Measurements from ENCODE around the gene KLK2.
"Not testable (repeated sequence)": the region's sequence is repeated elsewhere in the genome, so short reads cannot be mapped to it uniquely, and the experiment has no call there.

KLK2 gene

DNA sequence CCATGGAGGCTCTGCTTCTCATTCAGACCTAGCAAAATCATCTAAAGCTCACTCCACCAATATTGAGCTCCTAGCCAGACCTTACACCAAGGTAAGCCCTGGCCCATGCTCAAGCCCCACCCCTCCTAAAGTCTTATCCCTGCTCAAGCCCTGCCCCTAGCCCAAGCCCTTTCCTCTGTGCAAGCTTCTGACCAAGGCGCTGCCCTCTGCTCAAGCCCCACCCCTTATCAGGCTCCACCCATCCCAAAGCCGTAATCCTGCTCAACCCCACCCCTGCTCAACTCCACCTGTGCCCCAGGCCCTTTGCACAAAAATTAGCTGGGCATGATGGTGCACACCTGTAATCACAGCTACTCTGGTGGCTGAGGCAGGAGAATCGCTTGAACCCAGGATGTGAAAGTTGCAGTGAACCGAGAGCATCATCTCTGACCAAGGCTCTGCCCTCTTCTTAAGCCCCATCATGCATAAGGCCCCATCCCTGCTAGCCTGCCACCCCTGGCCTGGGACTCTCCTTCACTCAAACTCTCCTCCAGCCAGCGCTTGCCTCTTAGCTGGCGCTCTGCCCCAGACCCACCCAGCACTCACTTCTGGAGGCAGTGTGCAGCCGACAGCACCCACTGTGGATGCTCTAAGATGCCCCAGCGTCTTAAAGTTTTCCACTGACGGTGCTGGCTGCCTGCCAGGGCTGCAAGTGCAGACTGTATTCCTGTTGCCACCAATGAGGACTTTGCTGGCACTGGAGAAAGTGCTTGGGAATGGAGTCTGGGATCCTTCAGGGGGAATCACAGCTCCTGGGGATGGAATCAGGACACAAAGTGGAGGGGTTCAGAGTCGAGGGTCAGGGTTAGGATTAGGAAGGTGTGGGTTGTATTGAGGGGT lies 21.5 kb downstream of the KLK2 start:
- no peak for DNase-seq (ENCODE audit: low read depth)

DNA sequence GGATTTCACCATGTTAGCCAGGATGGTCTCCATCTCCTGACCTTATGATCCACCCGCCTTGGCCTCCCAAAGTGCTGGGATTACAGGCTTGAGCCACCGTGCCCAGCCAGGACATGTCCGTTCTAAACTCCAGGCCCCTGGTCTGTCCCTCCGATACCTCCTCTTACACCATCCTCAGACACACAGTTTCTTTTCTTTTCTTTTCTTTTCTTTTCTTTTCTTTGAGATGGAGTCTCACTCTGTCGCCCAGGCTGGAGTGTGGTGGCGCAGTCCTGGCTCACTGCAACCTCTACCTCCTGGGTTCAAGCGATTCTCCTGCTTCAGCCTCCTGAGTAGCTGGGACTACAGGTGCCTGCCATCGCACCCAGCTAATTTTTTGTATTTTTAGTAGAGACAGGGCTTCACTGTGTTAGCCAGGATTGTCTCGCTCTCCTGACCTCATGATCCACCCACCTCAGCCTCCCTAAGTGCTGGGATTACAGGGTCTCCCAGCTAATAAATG lies 22.9 kb downstream of the KLK2 start:
- DNase-seq (ENCODE audit: low read depth), result not testable (repeated sequence)

DNA sequence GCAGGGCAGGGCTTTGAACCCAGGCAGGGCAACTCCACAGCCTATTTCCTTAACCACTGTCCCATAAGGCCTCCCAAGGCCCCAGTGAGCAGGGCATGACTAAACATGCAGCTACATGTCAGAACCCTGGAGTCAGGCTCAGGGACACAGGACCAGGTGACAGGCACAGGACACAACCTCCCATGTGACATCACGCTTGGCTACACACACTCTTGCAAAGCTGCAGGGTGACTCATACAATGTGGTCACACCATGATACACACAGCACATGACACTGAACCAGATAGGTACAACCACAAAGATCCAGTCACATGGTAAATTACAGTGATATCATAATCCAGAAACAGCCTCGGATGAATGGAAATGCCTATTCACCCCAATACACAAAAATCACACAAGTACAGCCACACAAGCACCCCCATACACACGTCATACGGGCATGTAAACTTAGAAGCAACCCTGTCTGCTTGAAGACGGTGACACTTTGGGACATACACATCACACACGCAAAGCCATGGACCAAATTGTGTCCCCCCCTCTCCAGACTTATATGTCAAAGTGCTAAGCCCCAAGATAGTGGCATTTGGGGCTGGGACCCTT lies 23.5 kb downstream of the KLK2 start:
- no peak for DNase-seq (ENCODE audit: low read depth)

DNA sequence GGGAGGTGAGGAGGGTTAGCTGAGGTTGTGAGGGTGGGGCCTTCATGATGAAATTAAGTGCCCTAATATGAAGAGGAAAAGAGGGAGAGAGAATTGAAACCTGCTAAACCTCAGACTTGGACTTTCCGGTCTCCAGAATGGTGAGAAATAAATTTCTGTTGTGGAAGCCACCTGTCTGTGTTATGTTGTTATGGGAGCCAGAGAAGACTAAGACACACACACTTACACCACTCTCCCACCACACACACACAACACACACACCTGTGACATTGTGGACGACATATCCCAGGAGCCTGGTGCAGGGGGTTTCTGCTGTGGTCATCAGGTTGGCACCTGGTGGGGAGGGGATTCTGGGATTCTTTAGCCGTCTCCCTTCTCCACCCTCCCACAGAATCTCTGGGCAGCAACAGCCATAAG lies 24.0 kb downstream of the KLK2 start:
- no peak for DNase-seq (ENCODE audit: low read depth)

DNA sequence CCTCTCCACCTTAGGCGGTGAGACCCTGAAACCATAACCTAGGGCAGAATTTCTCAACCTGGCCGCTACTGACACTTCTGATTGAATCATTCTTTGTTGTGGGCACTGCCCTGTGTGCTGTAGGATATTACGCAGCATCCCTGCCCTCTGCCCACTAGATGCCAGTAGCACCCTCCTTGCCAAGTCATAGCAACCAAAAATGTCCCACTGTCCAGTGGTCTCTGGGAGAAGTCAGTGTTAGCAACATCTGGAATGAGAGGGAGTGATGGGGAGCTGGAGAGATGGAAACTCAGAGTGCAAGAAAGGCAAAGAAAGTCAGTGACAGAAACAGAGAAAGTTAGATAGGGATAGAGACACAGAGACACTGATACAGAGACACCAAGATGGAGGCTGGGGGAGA lies 24.4 kb downstream of the KLK2 start:
- DNase-seq (ENCODE audit: low read depth), result no peak

DNA sequence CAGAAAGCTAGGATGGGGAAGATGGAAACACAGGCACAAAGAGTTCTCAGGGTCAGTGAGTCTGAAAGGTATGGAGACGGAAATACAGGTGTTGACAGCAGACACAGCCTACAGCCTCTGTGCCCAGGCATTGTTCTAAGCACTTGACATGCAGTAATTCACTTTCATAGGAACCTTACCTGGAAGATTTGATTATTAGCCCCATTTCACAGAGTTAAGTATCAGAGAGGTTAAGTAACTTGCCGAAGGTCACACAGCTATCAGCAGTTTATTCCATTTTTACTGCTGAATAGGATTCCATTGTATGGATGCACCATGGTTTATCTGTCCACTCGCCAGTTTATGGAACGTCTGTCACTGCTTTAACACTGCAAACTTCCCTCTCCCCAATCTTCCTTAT lies 24.8 kb downstream of the KLK2 start:
- DNase-seq (ENCODE audit: low read depth), result no peak

DNA sequence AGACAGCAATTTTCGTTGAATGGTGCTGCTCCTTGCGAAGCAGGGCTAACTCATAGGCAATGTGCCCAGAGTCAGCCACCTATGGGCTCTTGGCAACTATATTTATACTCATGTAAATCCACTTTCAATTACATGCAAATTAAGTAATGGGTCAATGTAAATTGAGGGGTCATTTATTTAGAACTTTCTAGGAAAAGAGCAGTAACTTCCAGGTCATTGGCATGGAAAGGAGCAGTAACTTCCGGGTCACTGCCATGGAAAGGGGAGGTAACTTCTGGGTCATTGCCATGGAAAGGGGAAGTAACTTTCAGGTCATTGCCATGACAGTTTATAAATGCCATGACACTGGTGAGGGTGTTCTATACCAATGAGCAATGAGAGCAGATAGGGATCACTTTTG lies 26.3 kb downstream of the KLK2 start:
- DNase-seq (ENCODE audit: low read depth), result no peak

DNA sequence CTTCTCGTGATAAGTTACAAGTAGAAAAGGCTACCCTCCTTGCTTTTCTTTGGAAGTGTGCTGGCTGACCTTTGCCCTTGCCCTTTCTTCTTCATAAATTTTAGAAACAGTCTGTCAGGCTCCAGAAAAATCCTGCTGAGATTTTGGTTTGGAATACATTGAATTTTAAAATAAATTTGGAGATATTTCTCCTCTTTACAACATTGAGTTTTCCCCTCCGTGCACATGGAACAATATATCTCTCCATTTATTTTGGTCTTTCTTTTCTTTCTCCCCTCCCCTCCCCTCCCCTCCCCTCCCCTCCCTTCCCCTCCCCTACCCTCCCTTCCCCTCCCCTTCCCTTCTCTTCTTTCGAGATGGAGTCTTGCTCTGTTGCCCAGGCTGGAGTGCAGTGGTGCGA lies 29.4 kb downstream of the KLK2 start:
- DNase-seq (ENCODE audit: low read depth), result no peak

DNA sequence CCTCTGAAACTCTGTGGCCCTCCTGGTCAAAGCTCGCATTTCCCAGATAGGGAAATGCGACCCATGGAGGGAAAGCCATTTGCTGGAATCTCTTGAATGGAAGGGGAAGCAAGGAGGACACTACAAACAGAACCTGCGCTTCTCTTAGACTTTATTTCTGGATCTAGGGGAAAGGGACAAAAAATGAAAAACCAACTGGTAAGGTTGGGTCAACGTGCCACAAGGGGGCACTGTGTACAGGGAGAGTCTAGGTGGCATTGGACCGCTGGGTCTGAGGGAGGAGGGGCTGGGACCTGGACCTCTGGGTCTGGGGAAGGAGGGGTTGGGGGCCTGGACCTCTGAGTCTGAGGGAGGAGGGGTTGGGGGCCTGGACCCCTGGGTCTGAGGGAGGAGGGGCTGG lies 33.0 kb downstream of the KLK2 start:
- DNase-seq (ENCODE audit: low read depth), result peak; percentile 17

DNA sequence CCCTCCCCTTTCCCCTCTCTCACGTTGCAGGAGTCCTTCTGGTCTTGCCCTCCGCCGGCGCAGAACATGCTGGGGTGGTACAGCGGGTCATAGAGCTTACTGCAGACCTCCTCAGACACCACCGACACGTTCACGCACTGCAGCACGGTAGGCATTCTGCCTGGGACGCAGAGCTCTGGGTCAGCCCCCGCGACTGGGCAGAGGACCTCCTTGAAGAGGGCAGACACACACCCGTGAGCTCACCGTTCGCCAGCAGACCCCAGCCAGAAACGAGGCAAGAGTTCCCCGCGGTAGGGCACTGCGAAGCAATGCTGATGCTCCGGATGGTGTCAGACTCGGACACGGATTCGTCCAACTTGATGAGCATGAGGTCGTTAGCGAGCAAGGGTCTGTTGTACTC lies 35.1 kb downstream of the KLK2 start:
- no peak for DNase-seq (ENCODE audit: low read depth)

DNA sequence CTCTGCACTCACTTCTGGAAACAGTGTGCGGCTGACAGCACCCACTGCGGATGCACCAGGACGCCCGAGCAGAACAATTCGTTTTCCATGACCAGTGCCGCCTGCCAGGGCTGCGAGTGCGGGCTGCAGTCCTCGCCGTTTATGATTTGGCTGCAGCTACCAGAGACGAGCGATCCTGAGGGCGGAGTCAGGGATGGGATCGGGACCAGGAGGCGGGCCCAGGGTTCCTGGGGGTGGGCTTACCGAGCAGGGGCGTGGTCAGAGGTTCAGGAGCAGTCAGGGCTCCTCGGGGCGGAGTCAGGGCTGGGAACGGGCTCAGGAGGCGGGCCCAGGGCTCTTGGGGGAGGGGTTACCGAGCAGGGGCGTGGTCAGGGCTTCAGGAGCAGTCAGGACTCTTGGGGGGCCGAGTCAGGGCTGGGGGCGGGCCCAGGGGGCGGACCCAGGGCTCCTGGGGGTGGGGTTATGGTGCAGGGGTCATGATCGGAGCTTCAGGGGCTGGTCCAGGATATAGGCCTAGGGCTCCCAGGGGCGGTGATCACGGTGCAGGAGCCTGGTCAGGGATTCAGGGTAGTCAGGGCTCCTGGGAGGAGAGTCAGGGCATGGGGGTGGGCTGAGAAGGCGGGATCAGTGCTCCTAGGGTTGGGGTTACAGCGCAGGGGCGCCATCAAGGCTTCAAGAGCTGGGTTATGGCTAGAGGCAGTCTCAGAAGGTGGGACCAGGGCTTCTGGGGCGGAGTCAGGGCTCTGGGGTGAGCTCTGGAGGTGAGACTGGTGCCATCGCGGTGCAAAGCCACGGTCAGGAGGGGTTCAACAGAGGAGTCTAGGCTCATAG lies 36.2 kb downstream of the KLK2 start:
- no peak for DNase-seq (ENCODE audit: low read depth)

DNA sequence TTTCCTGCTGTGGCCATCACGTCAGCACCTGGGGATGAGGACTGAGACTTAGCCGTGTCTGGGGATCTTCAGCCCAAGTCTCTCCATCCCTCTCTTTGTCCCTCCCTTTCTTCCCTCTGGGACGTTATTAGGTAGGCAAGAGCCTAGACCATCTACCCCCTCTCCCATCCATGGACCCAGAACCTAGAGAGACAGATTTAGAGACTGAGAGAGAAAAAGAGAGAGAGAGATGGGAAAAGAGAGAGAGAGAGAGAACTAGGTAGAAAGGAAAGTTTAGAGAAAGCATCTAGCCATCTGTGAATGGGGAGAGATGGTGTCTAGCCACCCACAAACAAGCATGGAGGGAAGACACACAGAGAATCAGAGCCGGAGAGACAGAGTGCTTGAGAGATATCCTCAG lies 37.5 kb downstream of the KLK2 start:
- DNase-seq (ENCODE audit: low read depth), result no peak

DNA sequence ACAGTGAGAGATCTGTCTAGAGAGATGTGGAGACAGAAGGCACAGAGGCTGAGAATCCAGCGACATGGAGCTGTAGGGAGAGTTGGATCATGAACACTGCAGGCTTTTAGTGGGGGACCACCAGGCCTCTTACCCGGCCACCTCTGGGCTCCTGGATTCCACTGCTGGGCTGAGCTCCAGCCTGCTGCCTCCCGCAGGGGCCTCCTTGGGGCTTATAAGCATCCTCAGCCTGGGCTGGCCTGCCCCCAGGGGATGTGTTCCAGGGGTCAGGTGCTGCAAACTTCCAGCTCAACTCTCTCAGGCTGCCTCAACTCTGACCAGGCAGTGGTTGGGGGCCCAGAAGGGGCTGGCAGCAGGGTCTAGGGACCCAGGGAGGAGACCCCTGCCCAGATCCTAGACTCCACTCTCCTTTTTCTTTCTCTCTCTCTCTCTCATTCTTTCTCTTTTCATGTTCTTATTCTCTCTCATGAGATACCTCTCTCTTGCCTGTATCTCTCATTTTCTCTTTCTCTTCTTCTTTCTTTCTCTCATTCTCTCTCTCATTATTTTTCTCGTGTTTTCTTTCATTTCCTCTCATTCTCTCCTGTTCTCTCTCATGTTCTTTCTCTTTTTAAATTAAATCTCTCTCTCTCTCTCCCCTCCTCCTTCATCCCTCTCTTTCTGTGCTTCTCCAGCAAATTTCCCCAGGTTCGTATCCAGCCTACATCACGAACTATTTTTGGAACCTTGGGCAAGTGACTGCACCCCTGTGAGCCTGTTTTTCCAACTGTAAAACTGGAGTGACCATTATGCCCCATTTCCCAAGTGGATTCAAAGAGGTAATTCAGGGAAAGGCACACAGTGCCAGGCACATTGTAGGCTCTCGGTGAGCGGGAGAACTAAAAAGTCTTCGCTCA lies 38.2 kb downstream of the KLK2 start, which contains the start of gene KLK4:
KLK4 (minus strand) TSS at position 190 of the 896 bp plus-strand sequence. CDS start 657 bp downstream, outside the sequence.
- no peak for DNase-seq (ENCODE audit: low read depth)

DNA sequence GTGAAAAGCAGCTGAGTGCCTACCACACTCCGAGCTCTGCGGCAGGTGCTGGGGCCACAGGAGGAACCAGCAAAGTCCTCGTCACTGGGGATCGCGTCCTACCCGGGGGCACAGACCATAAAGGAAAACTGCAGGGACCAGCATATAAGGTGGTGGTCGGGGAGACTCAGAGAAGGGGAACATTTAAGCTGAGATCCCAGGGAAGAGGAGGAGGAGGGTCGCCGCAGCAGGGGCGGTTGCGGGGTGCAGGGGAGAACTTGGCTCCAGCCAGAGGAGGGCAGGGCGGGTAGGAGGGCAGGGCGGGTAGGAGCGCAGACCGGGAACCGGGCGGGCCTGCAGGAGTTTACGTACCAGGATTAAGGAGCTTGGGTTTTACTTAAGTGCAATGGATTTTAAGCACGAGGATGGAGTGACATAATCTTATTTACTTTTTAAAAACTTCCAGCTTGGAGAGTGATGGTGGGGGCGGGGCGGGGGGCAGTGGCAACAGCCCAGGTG lies 38.9 kb downstream of the KLK2 start:
- no peak for DNase-seq (ENCODE audit: low read depth)

DNA sequence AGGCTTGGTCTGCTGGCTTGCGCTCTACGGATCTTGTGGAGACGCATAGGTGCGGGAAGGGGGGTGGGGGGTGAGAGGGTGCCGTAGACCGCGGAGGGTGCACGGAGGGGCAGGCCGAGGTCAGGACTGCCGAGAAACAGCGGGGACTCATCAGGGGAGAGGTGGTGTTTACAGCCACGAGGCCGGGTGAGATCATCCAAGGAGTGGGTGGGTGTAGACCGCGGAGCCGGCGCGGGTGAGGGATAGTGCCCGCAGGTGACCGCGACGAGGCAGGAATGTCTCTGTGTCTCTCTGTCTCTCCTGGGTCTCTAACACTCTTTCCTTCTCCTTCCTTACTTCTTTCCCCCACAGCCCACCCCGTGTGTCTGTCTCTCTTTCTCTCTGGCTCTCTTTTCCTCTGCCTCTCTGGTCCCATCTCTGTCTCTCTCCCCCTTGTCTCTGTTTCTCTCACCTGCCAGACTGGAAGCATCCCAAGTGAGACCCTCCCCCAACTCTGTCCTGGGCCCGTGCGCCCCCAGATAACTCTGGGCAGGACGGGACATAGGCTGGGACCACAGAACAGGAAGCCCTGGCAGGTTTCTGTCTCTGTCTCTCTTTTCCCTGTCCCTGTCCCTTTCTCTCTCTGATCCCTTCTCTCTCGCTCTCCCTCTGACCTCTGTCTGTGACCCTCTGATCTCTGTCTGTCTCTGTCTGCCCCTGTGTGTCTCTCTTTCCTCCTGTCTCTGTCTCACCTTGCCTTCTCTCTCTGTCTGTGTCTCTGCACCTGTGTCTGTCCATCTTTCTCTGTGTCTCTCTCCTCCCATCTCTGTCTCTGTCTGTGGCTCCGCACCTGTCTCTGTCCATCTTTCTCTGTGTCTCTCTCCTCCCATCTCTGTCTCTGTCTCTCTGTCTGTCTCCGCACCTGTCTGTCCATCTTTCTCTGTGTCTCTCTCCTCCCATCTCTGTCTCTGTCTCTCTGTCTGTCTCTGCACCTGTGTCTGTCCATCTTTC lies 39.8 kb downstream of the KLK2 start:
- no peak for DNase-seq (ENCODE audit: low read depth)

DNA sequence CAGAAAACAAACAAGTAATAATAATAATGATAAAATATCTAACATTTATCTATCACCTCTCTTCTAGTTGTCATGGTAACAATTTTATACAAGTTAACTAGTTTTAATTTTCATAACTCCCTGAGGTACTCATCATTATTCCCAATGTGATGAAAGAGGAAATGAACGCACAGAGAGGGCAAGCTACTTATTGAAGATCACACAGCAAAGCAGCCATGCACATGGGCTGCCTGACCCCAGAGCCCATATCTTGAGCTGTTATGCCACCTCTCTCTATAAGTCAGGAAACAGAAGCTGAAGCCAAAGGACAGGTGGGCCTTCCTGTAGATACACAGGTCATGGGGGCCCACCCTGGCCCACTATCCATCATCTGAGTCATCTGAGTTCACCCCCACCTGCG lies 42.8 kb downstream of the KLK2 start:
- DNase-seq (ENCODE audit: low read depth), result no peak

DNA sequence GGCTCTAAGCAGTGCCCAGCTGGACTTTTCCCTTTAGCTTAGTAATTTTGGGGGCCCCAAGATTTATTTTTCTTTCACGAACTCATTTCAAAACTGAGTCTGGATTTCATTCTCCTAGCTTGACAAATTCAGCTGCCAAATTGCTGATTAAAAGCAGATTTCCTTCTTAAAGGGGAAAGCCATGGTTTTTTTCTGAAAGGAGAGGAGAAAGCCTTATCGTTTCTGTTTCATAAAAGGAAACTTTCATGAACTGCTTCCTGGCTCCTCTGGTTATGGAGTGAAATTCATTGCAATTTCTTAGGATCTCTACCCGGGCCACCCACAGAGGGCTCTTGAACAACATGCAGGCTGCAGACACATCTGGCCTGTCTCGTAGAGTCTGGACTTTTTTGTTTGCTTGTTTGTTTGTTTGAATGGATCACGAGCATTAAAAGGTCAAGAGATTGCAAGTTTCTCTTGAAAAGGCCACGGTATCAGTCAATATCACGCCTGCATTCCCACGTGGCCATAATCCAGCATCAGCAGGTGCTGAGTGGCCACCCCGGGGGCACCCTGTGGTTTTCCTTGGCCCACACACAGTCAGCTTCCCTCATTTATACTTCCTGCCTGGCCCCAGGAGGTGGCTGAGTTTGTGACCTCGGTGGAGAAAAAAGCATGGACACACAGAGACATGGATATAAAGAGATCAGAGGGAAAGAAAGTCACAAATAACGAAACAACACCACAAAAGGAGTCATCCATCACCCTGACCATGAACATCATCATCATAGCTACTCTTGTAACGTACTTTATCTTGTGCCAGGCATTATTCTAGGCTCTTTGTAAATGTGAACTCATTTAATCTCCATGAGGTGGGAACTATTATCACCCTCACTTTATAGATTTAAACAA lies 48.4 kb downstream of the KLK2 start:
- no peak for DNase-seq (ENCODE audit: low read depth)

DNA sequence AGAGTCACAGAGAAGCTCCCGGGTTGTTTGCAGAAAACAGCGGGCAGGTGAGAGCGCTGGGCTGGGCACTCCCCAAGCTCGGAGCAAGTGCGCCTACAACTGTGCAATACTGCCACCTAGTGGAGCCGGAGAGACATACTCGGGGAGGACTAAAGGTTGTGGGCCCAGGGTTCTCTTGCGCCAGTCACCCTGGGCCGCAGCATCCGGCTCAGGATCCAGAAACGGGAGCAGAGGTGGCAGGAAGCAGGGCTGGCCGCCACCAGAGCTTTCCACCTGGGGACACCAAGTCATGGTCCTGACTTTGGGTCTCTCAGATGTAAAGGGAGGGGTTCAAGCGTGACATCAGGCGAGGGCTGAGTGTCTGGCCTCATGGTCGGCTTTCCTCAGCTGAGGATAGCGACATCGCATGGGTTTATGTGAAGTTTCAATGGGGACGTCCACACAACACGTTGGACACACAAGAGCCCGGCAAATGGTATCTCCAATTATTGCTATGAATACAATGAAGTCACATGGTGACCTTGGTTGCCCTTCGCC lies 49.1 kb downstream of the KLK2 start:
- DNase-seq (ENCODE audit: low read depth), result peak; percentile 59

DNA sequence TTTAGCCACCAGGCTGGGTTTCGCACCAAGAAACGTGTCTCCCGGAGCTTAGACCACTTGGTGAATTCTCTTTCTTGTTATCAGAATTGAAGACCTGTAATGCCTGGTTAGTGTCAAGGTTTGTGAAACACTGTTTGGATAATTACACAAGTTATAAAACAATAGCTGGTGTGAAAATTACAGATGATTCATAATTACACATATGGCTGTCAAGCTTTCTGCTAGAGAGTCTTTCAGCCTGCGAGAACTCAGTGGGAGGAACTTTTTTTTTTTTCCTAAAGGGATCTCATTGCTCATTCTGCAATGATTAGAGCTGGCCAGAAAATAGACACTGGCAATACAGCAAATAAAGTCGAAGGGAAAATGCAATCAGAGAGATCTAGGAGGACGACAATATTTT lies 51.3 kb downstream of the KLK2 start:
- no peak for DNase-seq (ENCODE audit: low read depth)
